ENCODE measurements around the gene B4GALT1.

- peak in 1 of 5 experiments; percentile 20 for TF ChIP-seq CTCF (IDR thresholded peaks at IDR 0.05)
- TF ChIP-seq POLR2A (IDR thresholded peaks at IDR 0.05): peak; percentile 55 to 69
Measured at GRCh38 chr9:33167084-33167971, at the start of gene B4GALT1.
